HepG2 (cell line): ENCODE data around the gene TAPBP. TPM values are rescaled to one million over a fixed set of nuclear protein-coding genes. Genes with fewer than 3 reads are reported as not detected.

Source experiments
- ATAC-seq: fragments of 200-7000 bp; cut with Tn5 transposase; 3 replicates; pipeline ENCODE4 v1.9.1; 2020; ENCODE audit warnings: mild to moderate bottlenecking, moderate library complexity
- BruUV-seq: library from RNA; stranded (reverse); fragments of 400-500 nt; replicated peaks from 2 replicates; lab custom pipeline; 2021; lab: Mats Ljungman, UMichigan
- CTCF ChIA-PET: fragments of 300-600 bp; formaldehyde crosslinking; extraction: SDS; loops from one replicate; lab custom pipeline; 2021; ENCODE audit warnings: low total read pairs, inconsistent platforms, low intra/inter-chr PET ratio; lab: Yijun Ruan, JAX
- POLR2A ChIA-PET: fragments of 350-600 bp; sonication (Branson Sonifier 250); formaldehyde crosslinking; loops from one replicate; lab custom pipeline; 2020; ENCODE audit warnings: antibody characterized with exemption, inconsistent platforms; lab: Yijun Ruan, JAX
- DNase-seq: peaks from one replicate; pipeline ENCODE4 v3.0.0-alpha.2; 2015; ENCODE audit warnings: low spot score
- FAIRE-seq: peaks from 3 replicates; lab custom pipeline; 2011; peaks lifted over from hg19 to GRCh38; lab: Jason Lieb, UNC
- H2AFZ ChIP-seq: one replicate; pipeline ENCODE4 v1.6.1; 2011; ENCODE audit warnings: low read length, inconsistent platforms
- H3K27ac ChIP-seq: fragments of 300-600 bp; 3 replicates; pipeline ENCODE4 v1.8.0; 2011; ENCODE audit warnings: mixed run types, mild to moderate bottlenecking, mixed read lengths, low read length, inconsistent platforms; ENCODE audit not compliant: insufficient read depth; ENCODE audit errors: extremely low read length
- H3K27me3 ChIP-seq, 2 experiments: fragments of 200-600 bp in 1 of 2; 2 replicates in 1 of 2; 3 replicates in 1 of 2; pipeline versions ENCODE4 v1.6.0 to v1.8.0; 2011; ENCODE audit warnings: low read length in 2 of 2, mild to moderate bottlenecking in 2 of 2, moderate library complexity in 2 of 2, inconsistent platforms in 1 of 2; ENCODE audit not compliant: insufficient read depth in 2 of 2, control insufficient read depth in 1 of 2
- H3K36me3 ChIP-seq, 2 experiments: fragments of 200-600 bp in 1 of 2; replicated peaks in 1 of 2; 2 replicates in 1 of 2; 3 replicates in 1 of 2; pipeline versions ENCODE4 v1.5.1 to v1.8.0; 2011; ENCODE audit warnings: low read length in 2 of 2, inconsistent platforms in 1 of 2; ENCODE audit not compliant: insufficient read depth in 2 of 2, control insufficient read depth in 1 of 2
- H3K4me1 ChIP-seq: 2 replicates; pipeline ENCODE4 v1.5.1; 2012; ENCODE audit warnings: low read length, inconsistent platforms; ENCODE audit not compliant: insufficient read depth
- H3K4me2 ChIP-seq: 2 replicates; pipeline ENCODE4 v1.6.0; 2011; ENCODE audit warnings: low read depth, low read length, inconsistent platforms
- H3K4me3 ChIP-seq, 3 experiments: fragments of 200-600 bp in 1 of 3; sonication (generic), shearing (Covaris generic) in 1 of 3; replicated peaks in 1 of 3; 2 replicates each; pipeline ENCODE4 v1.5.1; 2011 to 2016; ENCODE audit warnings: low read length in 3 of 3, inconsistent platforms in 2 of 3, low read depth in 2 of 3, mild to moderate bottlenecking in 2 of 3, control low read depth in 1 of 3, mixed read lengths in 1 of 3; ENCODE audit not compliant: insufficient read depth in 1 of 3
- H3K79me2 ChIP-seq: one replicate; pipeline ENCODE4 v1.6.1; 2011; ENCODE audit warnings: low read length, inconsistent platforms; ENCODE audit not compliant: insufficient read depth
- H3K9ac ChIP-seq: 2 replicates; pipeline ENCODE4 v1.6.0; 2011; ENCODE audit warnings: mild to moderate bottlenecking, low read depth, low read length, inconsistent platforms; ENCODE audit not compliant: insufficient read depth
- H3K9me3 ChIP-seq: 2 replicates; pipeline ENCODE4 v1.5.1; 2012; ENCODE audit warnings: mild to moderate bottlenecking, low read length
- H4K20me1 ChIP-seq: 2 replicates; pipeline ENCODE4 v1.6.0; 2011; ENCODE audit warnings: inconsistent platforms, mild to moderate bottlenecking, low read length, moderate library complexity; ENCODE audit not compliant: insufficient read depth
- CENPX ChIP-seq: sonication (generic); formaldehyde crosslinking; IDR thresholded peaks from 2 replicates; pipeline ENCODE4 v1.9.0; 2021; ENCODE audit warnings: mild to moderate bottlenecking, missing genetic modification reagents, moderate library complexity
- FOXJ3 ChIP-seq: sonication (generic); formaldehyde crosslinking; IDR thresholded peaks from 2 replicates; pipeline ENCODE4 v1.4.0; 2020; ENCODE audit warnings: missing genetic modification reagents, mild to moderate bottlenecking, borderline replicate concordance
- IRX3 ChIP-seq: sonication (generic); formaldehyde crosslinking; IDR thresholded peaks from 2 replicates; pipeline ENCODE4 v1.8.1; 2023; ENCODE audit warnings: mild to moderate bottlenecking, low read depth, missing genetic modification reagents, borderline replicate concordance
- NFRKB ChIP-seq: fragments of 450-650 bp; IDR thresholded peaks from 2 replicates; pipeline ENCODE4 v1.6.1; 2017
- RBAK ChIP-seq: sonication (generic); formaldehyde crosslinking; IDR thresholded peaks from 2 replicates; pipeline ENCODE4 v1.5.1; 2020; ENCODE audit warnings: mild to moderate bottlenecking, missing genetic modification reagents
- SETDB1 ChIP-seq: sonication (generic); formaldehyde crosslinking; IDR thresholded peaks from 2 replicates; pipeline ENCODE4 v1.5.1; 2020; ENCODE audit warnings: missing genetic modification reagents, mild to moderate bottlenecking, borderline replicate concordance
- SRSF1 ChIP-seq: fragments of 200-400 bp; formaldehyde crosslinking; optimal IDR thresholded peaks from 2 replicates; pipeline ENCODE3; 2017; ENCODE audit warnings: mild to moderate bottlenecking, low read depth, low read length, moderate library complexity
- ZBTB1 ChIP-seq: sonication (generic); formaldehyde crosslinking; IDR thresholded peaks from 2 replicates; pipeline ENCODE4 v1.4.0; 2020; ENCODE audit warnings: missing genetic modification reagents, borderline replicate concordance
- ZNF260 ChIP-seq: sonication (generic); formaldehyde crosslinking; IDR thresholded peaks from 2 replicates; pipeline ENCODE4 v1.4.0; 2020; ENCODE audit warnings: missing genetic modification reagents, low read depth, mild to moderate bottlenecking, borderline replicate concordance
- ZNF572 ChIP-seq: sonication (generic); formaldehyde crosslinking; IDR thresholded peaks from 2 replicates; pipeline ENCODE4 v1.5.1; 2020; ENCODE audit warnings: mild to moderate bottlenecking, missing genetic modification reagents
- WGBS: methylation state at CpG from one replicate; pipeline ENCODE4 v1.1.6; 2017; ENCODE audit warnings: low lambda C conversion rate; 5-methylcytosine and 5-hydroxymethylcytosine counted together
- in situ Hi-C: cut with HindIII; loops from 2 replicates; pipeline ENCODE4 v1.10.0; 2017; ENCODE audit warnings: low pct_unique_long_range_greater_than_20kb; ENCODE audit not compliant: extremely low pct_ligation_motif_present
- intact Hi-C: fragments of 100-400 bp; cut with micrococcal nuclease; formaldehyde crosslinking; loops from one replicate; pipeline ENCODE4 v1.10.0; 2022; ENCODE audit not compliant: unreplicated experiment
- polyA plus RNA-seq, 8 experiments: library from polyadenylated mRNA; depleted of rRNA in 3 of 8; stranded (reverse) in 7 of 8; unstranded in 1 of 8; fragments of >200 nt; fragmentation: Illumina TruSeq in 4 of 8; extraction: Trizol in 4 of 8; gene quantifications; 2 replicates each; pipeline versions ENCODE4 v1.2.1 to v1.2.3, GENCODE V29; 2011 to 2016; ENCODE audit warnings: low read depth in 4 of 8, missing spikeins in 1 of 8, mixed read lengths in 1 of 8; ENCODE audit not compliant: insufficient read depth in 1 of 8
- total RNA-seq, 5 experiments: library from RNA; depleted of rRNA; stranded (reverse); fragments of >200 nt; fragmentation: Illumina TruSeq; extraction: Trizol; gene quantifications; 2 replicates each; pipeline ENCODE4 v1.2.3, GENCODE V29; 2016; ENCODE audit warnings: low read depth in 1 of 5
- TF ChIP-seq, protein P1 (sequence below): sonication (generic); formaldehyde crosslinking; IDR thresholded peaks from 2 replicates; pipeline ENCODE4 v1.8.1; 2023; ENCODE audit warnings: missing genetic modification reagents, mild to moderate bottlenecking, borderline replicate concordance
- TF ChIP-seq, protein P2 (sequence below): sonication (generic); formaldehyde crosslinking; IDR thresholded peaks from 2 replicates; pipeline ENCODE4 v1.4.0; 2020; ENCODE audit warnings: mild to moderate bottlenecking, missing genetic modification reagents
- TF ChIP-seq, protein P3 (sequence below): sonication (generic); formaldehyde crosslinking; IDR thresholded peaks from 2 replicates; pipeline ENCODE4 v1.5.1; 2020; ENCODE audit warnings: mild to moderate bottlenecking, missing genetic modification reagents

The TAPBP gene
- total and polyA plus RNA-seq, 2 of the 13 experiments (the other 11 are each of a cell fraction or from before 2014, with no cell fraction given) = 27.4 to 32.3 TPM

DNA sequence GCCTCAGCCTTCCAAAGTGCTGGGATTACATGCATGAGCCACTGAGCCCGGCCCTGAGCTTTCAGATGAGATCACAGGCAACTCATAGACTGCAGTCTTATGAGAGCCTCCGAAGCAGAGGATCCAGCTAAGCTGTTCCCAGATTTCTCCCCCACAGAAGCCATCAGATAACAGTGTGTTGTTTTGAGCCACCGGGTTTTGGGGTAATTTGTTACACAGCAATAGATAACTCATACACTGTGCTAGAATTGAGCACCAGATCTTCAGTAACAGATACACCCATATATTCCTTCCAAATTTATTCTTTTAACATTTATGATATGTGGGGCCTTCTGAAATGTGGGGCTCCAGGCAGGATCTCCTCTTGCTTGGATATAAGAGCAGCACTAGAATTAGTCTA lies 22.6 kb upstream of the TAPBP start:
- H3K4me1 ChIP-seq = peaks cover 4% of the 10 kb centered on the region; the same call in 1 of the 2 replicates
- ATAC-seq (no peak), FAIRE-seq (no peak), DNase-seq (no peak)
- H2AFZ ChIP-seq = no peak overlapping the region
- in situ Hi-C loops = no loop called here
- peak; percentile 79; the same call in 1 of the 2 replicates for TF ChIP-seq RBAK
- TF ChIP-seq NFRKB = no peak
- H3K4me2 ChIP-seq = no peak overlapping the region
- ChIA-PET POLR2A (no interaction called here), CTCF (interaction anchor here (0.7 kb wide), 1 partner anchor 53 kb away, joined by 3 read pairs; no protein-coding TSS in a partner anchor)
- no peak overlapping the region for H3K27ac ChIP-seq
- H3K9ac ChIP-seq = no peak overlapping the region
- H3K36me3 ChIP-seq = no peaks in the 10 kb centered on the region
- H3K79me2 ChIP-seq = no peaks in the 10 kb centered on the region
- BruUV-seq = no TSS peak
- peaks cover 0 to 2% of the 10 kb centered on the region in 2 experiments; a peak in 1 of 5 replicates for H3K27me3 ChIP-seq
- 25% methylated on average over 2 of the region's 3 CpGs for WGBS
- no peaks in the 10 kb centered on the region for H4K20me1 ChIP-seq
- H3K9me3 ChIP-seq = no peaks in the 10 kb centered on the region
- no peak overlapping the region for H3K4me3 ChIP-seq
- intact Hi-C loops = no loop called here

DNA sequence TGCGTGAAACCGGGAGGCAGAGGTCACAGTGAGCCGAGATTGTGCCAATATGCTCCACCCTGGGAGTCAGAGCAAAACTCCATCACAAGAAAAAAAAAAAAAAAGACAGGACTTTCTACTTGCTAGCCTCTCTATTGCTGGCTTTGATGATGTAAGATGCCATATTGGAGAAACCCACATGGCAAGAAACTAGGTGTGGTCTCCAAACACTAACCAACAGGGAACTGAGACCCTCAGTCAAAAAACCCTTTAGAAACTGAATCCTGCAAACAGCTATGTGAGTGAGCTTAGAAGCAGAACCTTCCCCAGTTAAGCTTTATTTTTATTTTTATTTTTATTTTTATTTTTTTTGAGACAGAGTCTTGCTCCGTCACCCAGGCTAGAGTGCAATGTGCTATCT lies 22.0 kb upstream of the TAPBP start:
- no peak for FAIRE-seq
- Histone ChIP-seq H3K4me1 (peaks cover 4% of the 10 kb centered on the region; the same call in 1 of the 2 replicates), H2AFZ (no peak overlapping the region), H3K9ac (no peak overlapping the region), H3K9me3 (no peaks in the 10 kb centered on the region), H4K20me1 (no peaks in the 10 kb centered on the region), H3K4me3 (no peak overlapping the region), H3K79me2 (no peaks in the 10 kb centered on the region), H3K4me2 (no peak overlapping the region), H3K36me3 (no peaks in the 10 kb centered on the region), H3K27ac (no peak overlapping the region), H3K27me3 (peaks cover 0 to 2% of the 10 kb centered on the region in 2 experiments; a peak in 1 of 5 replicates)
- POLR2A ChIA-PET = no interaction called here
- TF ChIP-seq ZNF260 (CRISPR knock-in tag) (no peak), SETDB1 (CRISPR knock-in tag) (no peak), ZNF572 (CRISPR knock-in tag) (no peak), ZBTB1 (CRISPR knock-in tag) (no peak), CENPX (CRISPR knock-in tag) (no peak), SRSF1 (no peak), FOXJ3 (CRISPR knock-in tag) (no peak), IRX3 (CRISPR knock-in tag) (no peak)
- TF ChIP-seq, protein P1, sequence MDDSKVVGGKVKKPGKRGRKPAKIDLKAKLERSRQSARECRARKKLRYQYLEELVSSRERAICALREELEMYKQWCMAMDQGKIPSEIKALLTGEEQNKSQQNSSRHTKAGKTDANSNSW (CRISPR knock-in tag) = no peak
- TF ChIP-seq, protein P2, sequence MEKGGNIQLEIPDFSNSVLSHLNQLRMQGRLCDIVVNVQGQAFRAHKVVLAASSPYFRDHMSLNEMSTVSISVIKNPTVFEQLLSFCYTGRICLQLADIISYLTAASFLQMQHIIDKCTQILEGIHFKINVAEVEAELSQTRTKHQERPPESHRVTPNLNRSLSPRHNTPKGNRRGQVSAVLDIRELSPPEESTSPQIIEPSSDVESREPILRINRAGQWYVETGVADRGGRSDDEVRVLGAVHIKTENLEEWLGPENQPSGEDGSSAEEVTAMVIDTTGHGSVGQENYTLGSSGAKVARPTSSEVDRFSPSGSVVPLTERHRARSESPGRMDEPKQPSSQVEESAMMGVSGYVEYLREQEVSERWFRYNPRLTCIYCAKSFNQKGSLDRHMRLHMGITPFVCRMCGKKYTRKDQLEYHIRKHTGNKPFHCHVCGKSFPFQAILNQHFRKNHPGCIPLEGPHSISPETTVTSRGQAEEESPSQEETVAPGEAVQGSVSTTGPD (CRISPR knock-in tag) = no peak
- TF ChIP-seq, protein P3, sequence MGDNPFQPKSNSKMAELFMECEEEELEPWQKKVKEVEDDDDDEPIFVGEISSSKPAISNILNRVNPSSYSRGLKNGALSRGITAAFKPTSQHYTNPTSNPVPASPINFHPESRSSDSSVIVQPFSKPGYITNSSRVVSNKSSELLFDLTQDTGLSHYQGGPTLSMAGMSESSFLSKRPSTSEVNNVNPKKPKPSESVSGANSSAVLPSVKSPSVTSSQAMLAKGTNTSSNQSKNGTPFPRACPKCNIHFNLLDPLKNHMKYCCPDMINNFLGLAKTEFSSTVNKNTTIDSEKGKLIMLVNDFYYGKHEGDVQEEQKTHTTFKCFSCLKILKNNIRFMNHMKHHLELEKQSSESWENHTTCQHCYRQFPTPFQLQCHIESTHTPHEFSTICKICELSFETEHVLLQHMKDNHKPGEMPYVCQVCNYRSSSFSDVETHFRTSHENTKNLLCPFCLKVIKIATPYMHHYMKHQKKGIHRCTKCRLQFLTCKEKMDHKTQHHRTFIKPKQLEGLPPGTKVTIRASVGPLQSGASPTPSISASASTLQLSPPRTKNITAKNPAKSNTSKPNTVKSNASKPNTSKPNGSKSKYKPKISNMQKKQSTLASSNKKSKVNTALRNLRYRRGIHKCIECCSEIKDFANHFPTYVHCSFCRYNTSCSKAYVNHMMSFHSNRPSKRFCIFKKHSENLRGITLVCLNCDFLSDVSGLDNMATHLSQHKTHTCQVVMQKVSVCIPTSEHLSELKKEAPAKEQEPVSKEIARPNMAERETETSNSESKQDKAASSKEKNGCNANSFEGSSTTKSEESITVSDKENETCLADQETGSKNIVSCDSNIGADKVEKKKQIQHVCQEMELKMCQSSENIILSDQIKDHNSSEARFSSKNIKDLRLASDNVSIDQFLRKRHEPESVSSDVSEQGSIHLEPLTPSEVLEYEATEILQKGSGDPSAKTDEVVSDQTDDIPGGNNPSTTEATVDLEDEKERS (CRISPR knock-in tag) = no peak
- CTCF ChIA-PET = interaction anchor here (0.7 kb wide), 1 partner anchor 53 kb away, joined by 3 read pairs; no protein-coding TSS in a partner anchor
- 30% methylated on average over 4 of the region's 4 CpGs for WGBS
- BruUV-seq = no TSS peak
- intact Hi-C loops = no loop called here
- no peak for ATAC-seq
- in situ Hi-C loops = no loop called here
- DNase-seq = no peak
